Endothelial cell of umbilical vein (primary cell): ENCODE measurements around the gene AOC2.
"Not testable (repeated sequence)": the region's sequence is repeated elsewhere in the genome, so short reads cannot be mapped to it uniquely, and the experiment has no call there.

Source experiments
- CTCF ChIP-seq, 2 donors: IDR thresholded peaks; 1 replicate in 1 of 2; 2 replicates in 1 of 2; pipeline ENCODE4 v1.5.1; 2011; ENCODE audit warnings: low read length in 2 of 2, mild to moderate bottlenecking in 2 of 2, moderate library complexity in 2 of 2, control low read depth in 1 of 2, inconsistent platforms in 1 of 2, low read depth in 1 of 2; ENCODE audit not compliant: insufficient read depth in 1 of 2; ENCODE audit errors: extremely low read depth in 1 of 2
- EZH2 ChIP-seq: IDR thresholded peaks from 2 replicates; pipeline ENCODE4 v1.6.1; 2012; ENCODE audit warnings: borderline replicate concordance, low read depth, mild to moderate bottlenecking, moderate library complexity, low read length, inconsistent platforms; ENCODE audit not compliant: severe bottlenecking
- JUN ChIP-seq: IDR thresholded peaks from 2 replicates; pipeline ENCODE4 v1.6.1; 2011; ENCODE audit warnings: borderline replicate concordance, low read depth; ENCODE audit not compliant: insufficient read length, insufficient read depth
- MAX ChIP-seq: IDR thresholded peaks from 2 replicates; pipeline ENCODE4 v1.6.1; 2011; ENCODE audit not compliant: insufficient read depth, insufficient read length
- MYC ChIP-seq: IDR thresholded peaks from one replicate; pipeline ENCODE4 v1.6.1; 2011; ENCODE audit warnings: mild to moderate bottlenecking, low read depth, low read length
- POLR2A ChIP-seq: IDR thresholded peaks from 2 replicates; pipeline ENCODE4 v1.6.1; 2012; ENCODE audit warnings: low read depth, mild to moderate bottlenecking, control low read depth, low read length
- POLR2AphosphoS5 ChIP-seq: IDR thresholded peaks from 2 replicates; pipeline ENCODE4 v1.6.1; 2012; ENCODE audit warnings: low read depth, mild to moderate bottlenecking, control low read depth, low read length, moderate library complexity; ENCODE audit not compliant: insufficient read depth

DNA sequence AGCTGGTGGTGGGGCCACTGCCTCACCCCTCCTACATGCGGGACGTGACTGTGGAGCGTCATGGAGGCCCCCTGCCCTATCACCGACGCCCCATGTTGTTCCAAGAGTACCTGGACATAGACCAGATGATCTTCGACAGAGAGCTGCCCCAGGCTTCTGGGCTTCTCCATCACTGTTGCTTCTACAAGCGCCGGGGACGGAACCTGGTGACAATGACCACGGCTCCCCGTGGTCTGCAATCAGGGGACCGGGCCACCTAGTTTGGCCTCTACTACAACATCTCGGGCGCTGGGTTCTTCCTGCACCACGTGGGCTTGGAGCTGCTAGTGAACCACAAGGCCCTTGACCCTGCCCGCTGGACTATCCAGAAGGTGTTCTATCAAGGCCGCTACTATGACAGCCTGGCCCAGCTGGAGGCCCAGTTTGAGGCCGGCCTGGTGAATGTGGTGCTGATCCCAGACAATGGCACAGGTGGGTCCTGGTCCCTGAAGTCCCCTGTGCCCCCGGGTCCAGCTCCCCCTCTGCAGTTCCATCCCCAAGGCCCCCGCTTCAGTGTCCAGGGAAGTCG lies 23.4 kb downstream of the AOC2 start:
- not testable (repeated sequence) for TF ChIP-seq CTCF (IDR thresholded peaks at IDR 0.05; ENCODE audit: extremely low read depth in 1 of 2, insufficient read depth in 1 of 2, low read depth in 1 of 2, low read length in 2 of 2); EZH2; POLR2A; MAX; MYC; POLR2AphosphoS5; JUN
